Mucosa of descending colon (tissue), 3 donors: ENCODE results near the gene EHMT2. TPM values are rescaled to one million over a fixed set of nuclear protein-coding genes. Genes with fewer than 3 reads are reported as not detected.
"Not testable (repeated sequence)": the region's sequence is repeated elsewhere in the genome, so short reads cannot be mapped to it uniquely, and the experiment has no call there.

ENCODE experiments used
- ATAC-seq: fragments of 200-7000 bp; cut with Tn5 transposase; one replicate; pipeline ENCODE4 v1.9.1; 2020; ENCODE audit warnings: mild to moderate bottlenecking, moderate library complexity
- DNase-seq, 3 donors: peaks; one replicate each; pipeline ENCODE4 v3.0.0-alpha.2; 2020
- H3K36me3 ChIP-seq: fragments of 200-600 bp; one replicate; pipeline ENCODE4 v1.8.0; 2021; ENCODE audit warnings: low read depth, mild to moderate bottlenecking
- H3K4me1 ChIP-seq: fragments of 200-600 bp; one replicate; pipeline ENCODE4 v1.8.0; 2021; ENCODE audit warnings: low read depth, mild to moderate bottlenecking
- H3K4me3 ChIP-seq: fragments of 200-600 bp; one replicate; pipeline ENCODE4 v1.8.0; 2021; ENCODE audit warnings: mild to moderate bottlenecking
- H3K9me3 ChIP-seq: fragments of 200-600 bp; one replicate; pipeline ENCODE4 v1.8.0; 2021; ENCODE audit warnings: mild to moderate bottlenecking
- CTCF ChIP-seq: fragments of 200-600 bp; IDR thresholded peaks from one replicate; pipeline ENCODE4 v1.8.0; 2022; ENCODE audit warnings: antibody characterized with exemption, mild to moderate bottlenecking
- intact Hi-C, 2 donors: fragments of 100-400 bp; cut with DNase I in 1 of 2; cut with micrococcal nuclease in 1 of 2; formaldehyde crosslinking; loops; one replicate each; pipeline versions ENCODE4 v1.11.0 to v1.11.1; 2022; cut with DNase I, micrococcal nuclease
- total RNA-seq, 3 donors: library from RNA; stranded (reverse); fragmentation: NEBNext Ultra II Directional in 2 of 3; extraction: Animal tissue kit (Norgen Biotek cat#: 25700) in 2 of 3; gene quantifications; one replicate each; pipeline versions ENCODE4 v1.2.1 to v1.2.4, GENCODE V29; 2021 to 2023
- donor health status: DM: no; HTN: no; CAD: no; lungs with moderate emphysema.
- donor health status: DM: no; HTN: no; CAD: no.
- donor health status: DM: no; HTN: yes; CAD: no.

Gene EHMT2
- total RNA-seq, 3 donors from 2014 or later: 29.6 to 50.1 (median 36.4) TPM

- Histone ChIP-seq H3K36me3 (no peaks in the 10 kb centered on the region), H3K4me1 (no peaks in the 10 kb centered on the region), H3K9me3 (no peaks in the 10 kb centered on the region), H3K4me3 (no peak overlapping the region)
- no peak for TF ChIP-seq CTCF
- DNase-seq (no peak), ATAC-seq (no peak)
- intact Hi-C loops: no loop called here
Observed at GRCh38 chr6:31844507-31844906, 53.0 kb downstream of the EHMT2 start.

- no peak overlapping the region for H3K4me3 ChIP-seq
- no peak for DNase-seq
- intact Hi-C loops: no loop called here
- H3K9me3 ChIP-seq: no peaks in the 10 kb centered on the region
- H3K36me3 ChIP-seq: no peaks in the 10 kb centered on the region
- no peak for TF ChIP-seq CTCF
- H3K4me1 ChIP-seq: peaks cover 10% of the 10 kb centered on the region
- peak; percentile 28 for ATAC-seq
Observed at GRCh38 chr6:31842053-31842452, 55.4 kb downstream of the EHMT2 start.

- H3K4me3 ChIP-seq, intact Hi-C loops, DNase-seq, H3K9me3 ChIP-seq, H3K36me3 ChIP-seq, ATAC-seq: not testable (repeated sequence)
- H3K4me1 ChIP-seq: peaks cover 24% of the 10 kb centered on the region
Observed at GRCh38 chr6:31839779-31840126, 57.7 kb downstream of the EHMT2 start.

- peaks cover 24% of the 10 kb centered on the region for H3K4me1 ChIP-seq
- H3K9me3 ChIP-seq: no peaks in the 10 kb centered on the region
- H3K36me3 ChIP-seq: no peaks in the 10 kb centered on the region
- ATAC-seq (no peak), DNase-seq (no peak)
- TF ChIP-seq CTCF: no peak
- H3K4me3 ChIP-seq: no peak overlapping the region
- intact Hi-C loops: no loop called here
Observed at GRCh38 chr6:31838968-31839367, 58.5 kb downstream of the EHMT2 start.

- H3K36me3 ChIP-seq, DNase-seq, ATAC-seq, intact Hi-C loops, H3K4me3 ChIP-seq, H3K9me3 ChIP-seq: not testable (repeated sequence)
- peaks cover 30% of the 10 kb centered on the region for H3K4me1 ChIP-seq
Observed at GRCh38 chr6:31838114-31838553, 59.4 kb downstream of the EHMT2 start.

- Histone ChIP-seq H3K9me3 (no peaks in the 10 kb centered on the region), H3K4me1 (peaks cover 36% of the 10 kb centered on the region), H3K4me3 (no peak overlapping the region), H3K36me3 (no peaks in the 10 kb centered on the region)
- no peak for TF ChIP-seq CTCF
- intact Hi-C loops: no loop called here
- DNase-seq (peak in 1 of 3 donors; percentile 72), ATAC-seq (peak; percentile 56)
Observed at GRCh38 chr6:31837369-31838113, 60.0 kb downstream of the EHMT2 start.
